CD1c-positive myeloid dendritic cell (primary cell): Measurements from ENCODE around the gene FILIP1L.

ENCODE experiments used
- DNase-seq: peaks from one replicate; pipeline ENCODE4 v3.0.0-alpha.2; 2016; ENCODE audit errors: extremely low spot score

Gene FILIP1L

DNA sequence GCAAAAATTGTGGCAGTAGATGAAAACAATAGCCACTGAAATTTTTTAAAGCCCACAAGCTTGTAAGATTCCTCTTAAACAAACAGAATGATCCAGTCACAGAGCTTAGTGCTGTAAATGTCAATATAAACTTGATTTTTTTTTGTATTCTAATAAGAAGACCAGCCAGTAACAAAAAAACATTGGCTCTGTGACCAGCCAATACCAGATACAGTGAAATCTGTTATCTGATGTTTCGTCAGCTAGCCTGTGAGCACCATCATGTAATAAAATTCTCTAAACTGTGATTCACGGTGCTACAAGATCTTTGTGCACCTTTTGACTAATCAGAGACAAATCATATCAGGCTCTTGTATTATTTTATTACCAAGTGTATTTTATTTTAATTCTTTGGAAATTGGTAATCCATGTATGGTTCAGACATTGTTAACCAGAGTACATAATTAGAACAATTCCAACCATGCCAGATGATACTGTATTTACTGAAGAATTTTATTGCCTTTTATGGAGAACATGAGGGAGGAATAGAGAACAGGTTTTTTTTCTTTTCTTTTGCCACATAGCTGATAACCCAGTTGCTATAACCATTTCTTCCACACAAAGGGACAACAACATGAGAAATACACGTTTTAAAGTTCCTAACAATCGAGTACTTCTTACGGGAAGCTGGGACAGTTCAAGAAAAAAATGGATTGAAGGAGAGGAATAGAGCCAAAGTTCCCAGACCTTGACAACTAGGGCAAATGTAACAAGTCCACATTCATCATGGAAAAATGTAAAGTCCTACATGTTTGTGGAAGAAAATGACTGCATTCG lies 71.9 kb downstream of the FILIP1L start:
- no peak for DNase-seq

DNA sequence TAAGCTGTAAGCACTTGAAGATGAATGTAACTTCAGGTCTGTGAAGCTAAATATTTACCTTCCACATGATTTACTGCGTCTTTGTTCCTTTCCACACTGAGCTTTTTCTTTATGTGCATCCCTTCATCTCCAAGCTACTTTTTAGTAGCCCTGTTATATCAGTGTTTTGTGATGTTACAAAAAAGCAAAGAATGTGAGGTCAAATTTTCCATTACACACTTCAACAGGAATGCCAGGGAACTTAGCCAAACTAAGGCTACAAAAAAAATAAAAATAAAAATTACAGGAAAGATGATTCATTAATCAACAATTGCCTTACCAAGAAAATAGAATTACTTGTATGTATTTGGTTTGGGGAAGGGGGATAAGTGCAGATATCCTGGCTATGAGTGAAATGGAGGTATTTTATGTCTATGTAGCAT lies 73.0 kb downstream of the FILIP1L start:
- DNase-seq = no peak

DNA sequence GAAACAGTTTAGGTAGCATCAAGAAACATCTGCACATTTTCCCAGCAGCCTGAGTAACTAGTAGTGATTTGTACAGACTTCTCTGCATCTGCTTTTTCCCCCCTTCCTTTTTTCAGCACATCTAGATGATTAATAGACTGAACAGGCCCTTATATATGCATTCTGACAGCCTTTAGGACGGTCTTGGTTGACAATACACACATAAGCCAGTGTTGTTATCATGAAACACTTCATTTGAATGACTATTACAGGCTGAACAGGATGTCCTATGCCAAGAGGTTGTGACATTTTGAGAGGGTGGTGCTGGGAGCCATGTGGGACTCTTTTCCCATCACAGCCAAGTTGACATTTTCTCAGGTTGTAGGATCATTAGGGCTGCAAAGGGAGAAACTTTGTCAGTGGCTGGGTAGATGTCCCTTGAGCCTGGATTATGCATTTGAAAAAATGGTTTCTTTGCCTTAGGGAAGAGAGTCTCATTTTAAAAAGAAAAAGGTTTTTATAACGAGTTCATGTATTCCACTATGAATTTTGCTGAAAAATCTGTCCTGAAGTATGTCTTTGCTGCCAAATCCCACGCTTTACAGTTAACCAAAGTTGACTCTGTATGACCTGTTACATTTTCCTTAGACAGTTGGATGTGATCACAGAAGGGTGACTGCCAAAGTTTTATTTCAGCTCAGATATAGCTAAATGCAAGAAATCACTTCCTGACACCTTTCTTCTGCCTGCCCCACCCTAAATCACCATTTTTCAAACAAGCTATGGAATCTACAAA lies 73.7 kb downstream of the FILIP1L start:
- no peak for DNase-seq

DNA sequence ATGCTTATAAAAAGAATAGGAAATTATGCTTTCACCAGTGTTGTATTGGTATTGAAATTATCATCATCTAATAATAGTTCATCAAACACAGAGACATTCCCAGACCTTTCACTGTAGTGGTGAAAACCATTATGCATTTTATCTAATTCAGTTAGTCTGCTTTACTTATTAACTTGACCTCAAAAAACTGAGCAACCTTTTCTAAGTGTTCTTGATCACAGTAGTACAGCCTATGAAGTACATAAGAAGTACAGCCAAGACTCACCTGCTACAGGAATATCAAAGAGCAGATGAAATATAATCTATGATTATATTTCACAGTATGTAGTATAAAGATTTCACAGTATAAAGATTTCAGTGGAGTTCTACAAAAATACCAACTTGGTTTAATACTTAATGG lies 75.2 kb downstream of the FILIP1L start:
- no peak for DNase-seq

DNA sequence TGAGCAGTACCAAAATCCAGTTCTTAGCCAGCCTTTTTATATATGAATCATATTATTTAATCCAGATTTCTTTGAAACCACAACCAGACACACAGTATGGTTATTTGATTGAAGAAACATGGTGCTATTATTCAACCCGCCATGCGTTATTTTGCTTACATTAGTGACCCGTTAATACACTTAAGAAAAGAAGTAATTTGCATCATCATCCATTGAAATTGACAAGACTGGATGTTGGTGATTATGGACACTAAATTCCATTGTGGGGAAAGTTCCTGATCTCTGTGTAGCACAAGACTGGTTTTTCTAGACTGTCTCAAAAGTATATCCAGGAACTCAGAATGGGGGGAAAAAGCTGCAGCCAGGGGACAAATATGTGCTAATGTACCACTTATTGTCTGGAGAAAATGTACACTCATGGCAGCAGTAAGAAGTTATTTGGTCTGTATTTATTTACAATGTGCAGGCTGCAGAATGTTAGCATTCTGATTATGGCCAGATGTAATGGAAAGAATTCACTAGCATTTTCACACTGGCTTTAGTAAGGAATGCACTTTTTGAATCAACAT lies 80.3 kb downstream of the FILIP1L start:
- DNase-seq = no peak

DNA sequence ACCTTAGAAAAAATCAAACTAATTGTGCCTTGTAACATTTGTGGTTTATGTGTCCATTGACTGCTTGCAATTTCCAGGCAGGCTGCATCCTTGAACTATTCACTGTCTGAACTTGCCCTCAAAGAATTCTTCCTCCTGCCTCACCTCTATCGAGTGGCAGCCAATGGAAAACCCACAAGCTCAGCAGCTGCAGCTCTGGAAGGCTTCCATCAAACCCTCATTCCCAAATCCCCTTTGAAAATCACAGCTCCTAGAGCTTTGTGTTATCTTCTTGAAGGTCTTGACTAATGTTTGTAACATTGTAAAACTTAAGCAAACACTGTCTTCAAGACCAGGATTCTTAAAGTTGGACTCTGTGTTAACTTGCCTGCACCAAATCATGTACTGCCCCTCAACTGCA lies 81.1 kb downstream of the FILIP1L start:
- DNase-seq = no peak

DNA sequence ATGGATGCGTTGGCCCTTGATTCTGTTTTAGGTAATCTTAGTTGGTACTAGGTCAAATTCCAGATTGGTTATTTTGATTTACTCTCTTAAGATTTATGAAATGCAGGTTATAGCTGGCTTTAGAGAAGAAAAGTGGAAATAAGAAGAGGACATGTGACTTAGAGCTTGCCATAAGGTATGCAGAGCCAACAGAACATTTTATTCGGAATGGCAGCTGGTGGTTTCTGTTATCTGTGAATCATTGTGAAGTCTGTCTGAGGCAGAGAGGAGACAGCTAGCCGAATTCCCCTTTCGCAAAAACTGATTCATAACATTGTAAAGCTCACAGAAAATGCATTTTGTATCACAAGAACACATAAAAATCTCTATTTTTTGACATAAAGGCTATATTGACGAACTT lies 82.1 kb downstream of the FILIP1L start:
- no peak for DNase-seq

DNA sequence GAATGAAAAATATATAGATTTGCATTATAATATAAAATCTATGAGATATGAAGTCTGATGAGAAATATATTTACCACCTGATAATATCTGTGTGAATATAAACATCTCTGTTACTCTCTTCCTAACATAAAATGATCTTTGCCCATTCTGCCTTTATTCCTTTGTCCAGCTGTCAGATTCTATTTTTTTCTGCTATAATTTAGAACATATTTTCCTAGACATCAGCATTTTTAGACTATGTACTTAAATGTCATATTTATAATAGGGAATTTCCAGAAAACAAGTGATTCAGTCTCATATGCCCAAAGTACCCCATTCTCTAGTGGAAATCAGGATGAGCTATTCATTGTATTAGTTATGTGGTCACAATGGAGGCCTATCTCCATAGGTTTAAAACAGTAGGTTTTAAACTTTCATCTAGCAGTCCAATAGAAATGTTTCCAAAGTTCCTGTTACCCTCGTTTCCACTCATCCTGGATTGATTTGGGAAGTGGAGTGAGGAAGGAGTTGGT lies 83.3 kb downstream of the FILIP1L start:
- DNase-seq = no peak

DNA sequence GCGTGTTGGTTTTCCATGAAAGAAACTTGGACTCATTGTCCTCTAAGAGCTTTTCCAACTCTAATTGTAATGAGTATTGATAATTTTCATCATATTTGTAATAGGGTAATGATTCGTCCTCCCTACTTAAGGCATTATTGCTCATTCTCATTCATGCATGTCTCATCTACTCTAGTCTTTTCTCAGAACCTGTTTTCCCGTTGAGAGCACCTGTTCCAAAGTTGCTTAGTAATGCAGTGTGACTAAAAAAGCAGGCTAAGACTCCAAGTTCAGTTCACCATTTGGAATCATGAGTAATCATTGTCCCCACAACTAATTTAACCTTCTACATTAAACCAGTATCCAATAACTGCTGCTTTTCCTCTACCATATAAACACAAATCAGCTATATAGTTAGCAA lies 84.0 kb downstream of the FILIP1L start:
- no peak for DNase-seq

DNA sequence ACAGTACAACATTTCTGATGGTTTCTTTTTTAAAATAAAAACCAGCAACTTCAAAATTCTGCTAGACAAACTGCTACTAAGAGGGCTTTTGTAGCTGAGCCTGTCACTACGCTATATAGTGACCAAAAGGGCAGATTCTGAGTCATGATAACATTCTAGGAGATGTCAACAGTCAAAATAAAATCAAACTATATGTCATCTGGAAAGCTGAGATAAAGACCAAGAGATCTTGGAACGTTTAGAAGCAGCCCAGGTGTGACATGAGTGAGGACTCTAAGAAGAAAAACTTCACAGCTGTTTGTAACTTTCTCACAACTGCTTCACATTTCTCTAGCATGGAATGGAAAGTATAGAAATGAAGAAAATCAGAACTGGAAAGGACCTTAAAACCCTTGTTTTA lies 84.6 kb downstream of the FILIP1L start:
- DNase-seq = no peak

DNA sequence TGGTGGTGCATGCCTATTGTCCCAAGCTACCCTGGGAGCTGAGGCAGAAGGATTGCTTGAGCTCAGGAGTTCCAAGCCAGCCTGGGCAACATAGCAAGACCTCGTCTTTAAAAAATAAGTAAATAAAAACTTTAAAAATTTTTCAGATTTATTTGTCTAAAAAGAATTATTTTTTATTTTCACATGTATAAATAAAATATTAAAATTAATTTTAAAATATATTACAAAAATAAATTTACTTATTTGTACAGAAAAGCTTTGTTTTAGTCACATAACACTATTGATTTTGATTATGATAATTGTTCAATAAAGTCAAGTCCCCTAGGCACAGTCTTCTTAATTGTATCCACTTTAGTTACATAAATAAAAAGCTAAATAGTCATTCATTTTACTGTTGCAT lies 85.2 kb downstream of the FILIP1L start:
- DNase-seq = no peak

DNA sequence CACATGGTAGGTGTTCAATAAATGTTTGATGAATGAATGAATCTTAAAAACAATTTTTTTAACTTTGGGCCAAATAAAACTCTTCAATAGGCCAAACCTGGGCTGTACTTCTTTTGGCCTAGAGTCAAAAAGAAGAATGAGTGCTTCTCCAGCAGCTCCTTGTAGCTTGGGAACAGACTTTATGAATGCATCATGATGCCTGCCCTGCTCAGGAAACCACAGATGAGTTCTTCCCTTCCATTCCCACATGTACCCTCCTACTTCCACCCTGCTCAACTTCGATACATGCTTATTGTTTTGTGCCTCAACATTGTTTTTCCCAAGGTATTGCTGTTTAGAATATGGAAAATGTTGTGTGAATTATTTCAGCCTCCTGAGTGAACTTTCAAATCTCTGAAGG lies 87.0 kb downstream of the FILIP1L start:
- DNase-seq = no peak

DNA sequence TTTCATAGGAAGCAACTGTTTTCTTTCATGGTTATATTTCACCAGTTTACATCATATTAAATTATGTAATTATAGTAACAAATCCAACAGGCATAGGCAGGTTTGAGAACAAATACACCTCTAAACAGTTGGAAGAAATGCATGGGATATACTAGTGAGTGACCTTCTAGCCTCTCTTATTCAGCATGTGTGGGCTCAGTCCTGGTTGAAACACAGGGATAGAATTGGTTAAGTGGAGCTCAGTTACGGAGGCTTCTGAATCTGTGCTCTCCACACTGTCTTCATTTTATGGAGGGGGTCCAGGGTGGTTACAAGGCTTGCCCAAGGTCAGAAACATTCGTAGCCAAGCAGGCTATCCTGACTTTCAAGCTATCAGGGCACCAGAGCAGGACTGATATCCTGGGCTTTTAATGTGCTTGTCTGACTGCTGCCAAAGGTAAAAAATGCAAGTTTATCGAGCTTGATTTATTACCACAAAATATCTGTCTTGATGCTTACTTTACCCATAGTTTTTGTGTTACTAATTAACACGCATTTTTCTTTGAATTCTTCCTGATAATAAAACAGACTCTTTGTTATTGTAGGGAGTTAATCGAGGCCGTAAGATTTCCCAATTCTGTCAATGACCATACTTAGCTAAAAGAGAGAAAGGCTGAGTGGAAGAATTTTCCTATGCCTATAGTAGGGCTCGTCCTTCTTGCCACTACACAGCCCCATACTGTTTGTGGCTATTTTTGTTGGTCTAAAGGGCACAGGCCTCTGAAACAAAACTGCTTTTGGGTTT lies 89.6 kb downstream of the FILIP1L start:
- DNase-seq = no peak

DNA sequence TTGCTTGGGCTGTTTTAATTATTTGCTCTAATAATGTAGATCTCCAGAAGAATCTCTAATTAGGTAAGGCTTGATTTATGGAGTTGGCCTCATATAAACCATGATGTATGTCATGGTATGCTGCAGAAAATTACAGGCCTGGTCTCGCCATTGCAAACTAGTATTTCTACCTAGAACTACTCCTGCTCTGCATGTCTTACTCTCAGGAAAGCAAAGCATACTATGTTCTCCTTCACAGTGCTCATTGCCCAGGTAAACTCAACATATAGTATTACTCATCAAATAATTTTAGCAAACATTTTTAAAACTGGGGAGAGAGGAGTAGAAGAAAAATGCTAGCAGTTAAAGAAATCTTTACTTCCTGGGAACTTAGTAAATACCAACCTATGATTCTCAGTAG lies 90.7 kb downstream of the FILIP1L start:
- no peak for DNase-seq

DNA sequence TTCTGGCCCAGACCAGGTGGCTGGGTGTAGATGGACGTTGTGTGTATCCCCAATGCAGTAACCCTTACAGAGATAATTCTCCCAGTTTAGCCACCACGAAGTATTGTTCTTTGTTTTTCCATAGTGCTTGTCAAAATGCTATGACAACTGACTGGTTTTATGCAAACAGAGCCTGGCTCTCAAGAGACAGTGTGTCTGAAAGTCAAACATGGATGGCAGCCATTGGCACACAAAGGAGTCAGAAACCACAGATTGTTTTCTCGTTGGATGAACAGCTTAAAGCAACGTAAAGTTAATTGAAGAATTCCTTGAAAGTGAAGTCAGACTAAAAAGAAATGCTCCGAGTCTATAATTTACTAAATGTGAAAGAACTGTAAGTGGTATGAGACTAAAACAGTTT lies 91.2 kb downstream of the FILIP1L start:
- DNase-seq = no peak

DNA sequence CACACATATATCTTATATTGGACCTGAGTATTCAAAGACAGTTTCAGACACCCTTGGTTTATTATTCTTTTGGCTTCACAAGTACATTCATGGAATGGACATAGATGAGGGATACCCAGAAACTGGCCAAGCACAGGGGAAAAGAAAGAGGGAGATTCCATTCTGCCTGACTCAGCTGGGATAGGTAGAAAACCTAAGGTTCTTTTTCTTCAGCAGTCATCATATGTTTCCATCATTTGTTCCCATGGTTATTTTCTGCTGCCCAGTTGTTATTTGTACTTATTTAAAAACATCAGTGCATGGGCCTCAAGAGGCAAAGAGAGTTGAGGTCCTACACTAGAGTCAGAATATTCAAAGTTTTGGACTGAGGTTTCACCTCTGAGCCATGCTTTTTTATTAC lies 91.8 kb downstream of the FILIP1L start:
- no peak for DNase-seq

DNA sequence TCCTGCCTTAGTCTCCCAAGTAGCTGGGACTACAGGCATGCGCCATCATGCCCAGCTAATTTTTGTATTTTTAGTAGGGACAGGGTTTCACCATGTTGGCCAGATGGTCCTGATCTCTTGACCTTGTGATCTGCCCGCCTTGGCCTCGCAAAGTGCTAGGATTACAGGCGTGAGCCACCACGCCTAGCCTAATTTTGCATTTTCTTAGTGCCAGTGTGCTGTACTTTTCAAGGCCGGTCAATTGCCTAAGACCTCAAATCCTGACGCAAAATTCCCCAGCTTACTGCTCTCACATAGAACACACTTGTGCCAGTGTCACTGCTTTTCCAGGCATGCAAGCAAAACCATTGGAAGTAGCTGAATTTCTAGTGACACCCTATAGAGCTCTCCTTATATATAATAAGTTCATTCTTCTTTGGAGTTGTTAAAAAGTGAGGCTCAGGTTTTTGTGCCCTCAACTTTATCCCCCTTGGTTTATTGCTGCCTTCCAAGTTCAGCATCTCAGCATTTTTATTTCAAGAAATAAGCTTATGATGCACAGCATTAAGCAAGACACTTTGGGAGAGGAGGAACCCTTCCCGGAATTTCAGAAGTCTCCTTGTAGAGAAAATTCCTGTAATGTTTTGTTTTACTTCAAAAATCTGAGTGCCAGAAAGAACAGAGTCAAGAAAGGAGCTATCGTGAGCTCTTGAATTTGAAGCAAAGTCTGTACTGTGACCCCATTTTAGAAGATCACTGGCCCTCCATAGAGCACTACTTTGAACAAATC lies 93.2 kb downstream of the FILIP1L start:
- no peak for DNase-seq

DNA sequence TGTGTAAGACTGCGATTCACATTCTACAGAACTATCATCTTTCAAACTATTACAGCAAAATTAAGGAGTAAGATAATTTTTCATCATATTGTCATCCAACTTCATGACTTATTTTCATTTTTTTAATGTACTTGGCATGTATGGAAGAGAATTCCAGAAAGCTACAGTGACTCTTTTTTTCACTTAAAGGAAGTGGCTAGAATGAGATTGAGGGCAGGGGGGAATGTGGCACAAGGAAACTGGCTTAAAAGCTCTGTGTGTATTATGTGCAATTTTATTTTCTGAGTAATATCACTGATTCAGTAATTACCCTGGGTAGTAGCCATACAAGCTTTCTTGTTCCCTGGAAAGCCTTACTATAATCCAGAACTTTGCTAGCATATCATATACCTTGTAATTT lies 94.6 kb downstream of the FILIP1L start:
- no peak for DNase-seq

DNA sequence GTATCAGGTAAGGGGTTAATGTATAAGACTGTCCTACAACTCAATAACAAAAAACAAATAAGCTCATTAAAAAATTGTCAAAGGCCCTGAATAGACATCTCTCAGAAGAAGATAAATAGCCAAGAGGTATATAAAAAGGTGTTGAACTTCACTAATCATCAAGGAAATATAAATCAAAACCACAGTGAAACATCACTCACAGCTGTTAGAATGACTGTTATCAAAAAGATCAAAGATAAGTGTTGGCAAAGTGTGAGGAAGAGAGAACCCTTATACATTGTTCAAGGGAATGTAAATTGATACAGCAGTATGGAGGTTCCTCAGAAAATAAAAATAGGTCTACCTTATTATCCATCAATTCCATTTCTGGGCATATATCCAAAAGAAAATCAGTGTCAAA lies 95.5 kb downstream of the FILIP1L start:
- DNase-seq = no peak

DNA sequence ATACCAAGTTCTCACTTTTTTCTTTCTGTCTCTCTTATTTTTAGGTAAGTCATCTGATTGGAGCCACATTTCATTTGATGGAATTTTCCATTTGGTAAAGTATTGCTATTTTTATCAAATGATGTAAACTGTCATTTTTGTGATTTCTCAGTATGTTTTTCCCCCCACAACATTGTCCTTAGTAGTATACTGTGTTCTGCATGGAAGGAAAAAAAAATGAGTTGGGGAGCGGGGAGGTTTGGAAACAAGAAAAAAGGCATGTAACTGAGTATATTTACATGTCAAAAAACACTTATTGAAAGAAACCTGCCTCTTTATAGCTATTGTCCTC lies 104.2 kb downstream of the FILIP1L start:
- no peak for DNase-seq
